ENCODE results near the gene CFAP410. TPM values are rescaled to one million over a fixed set of nuclear protein-coding genes. Genes with fewer than 3 reads are reported as not detected.

The CFAP410 gene
- total RNA-seq, 4 donors from 2014 or later = 20.5 to 50.6 (median 39.9) TPM

DNA sequence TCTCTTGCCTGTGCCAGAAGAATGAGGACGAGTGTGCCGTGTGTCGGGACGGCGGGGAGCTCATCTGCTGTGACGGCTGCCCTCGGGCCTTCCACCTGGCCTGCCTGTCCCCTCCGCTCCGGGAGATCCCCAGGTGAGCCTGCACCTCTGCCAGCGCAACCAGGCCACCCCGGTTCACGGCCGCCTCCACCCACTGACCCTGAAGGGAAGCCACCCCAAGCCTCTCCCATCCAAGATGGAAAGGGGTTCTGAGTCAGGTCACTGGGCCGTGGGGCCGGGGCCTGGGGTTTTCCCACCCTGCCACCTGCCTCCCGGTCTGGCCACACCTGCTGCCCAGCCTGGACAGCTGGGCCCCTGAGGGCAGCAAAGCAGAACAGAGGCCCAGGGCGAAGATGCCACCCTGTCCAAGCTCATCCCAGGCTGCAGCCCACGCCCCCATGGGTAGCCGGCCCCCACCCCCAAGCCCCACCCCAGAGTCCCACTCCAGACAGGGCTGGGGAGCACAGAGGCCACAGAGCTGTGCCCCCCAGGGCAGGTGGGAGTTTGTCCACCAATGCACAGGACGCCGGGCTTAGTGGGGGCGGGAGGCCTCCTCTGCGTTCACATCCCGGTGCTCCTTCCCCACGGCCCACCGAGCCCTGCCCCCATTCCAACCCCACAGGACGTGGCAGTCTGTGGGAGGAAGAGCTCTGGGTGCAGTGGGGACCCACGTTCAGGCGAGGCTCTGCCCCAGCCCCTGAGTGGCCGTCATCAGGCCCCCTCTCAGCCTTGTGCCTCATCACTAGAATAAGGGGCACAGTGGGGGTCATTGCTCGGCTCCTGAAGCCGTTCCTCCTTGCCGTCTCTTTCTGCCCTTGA lies 47.9 kb downstream of the CFAP410 start:
- H3K4me3 ChIP-seq = no peak overlapping the region
- DNase-seq = no peak
- no peak overlapping the region for H3K27ac ChIP-seq
- peaks cover 0 to 9% (median 4%) of the 10 kb centered on the region in 4 donors for H3K4me1 ChIP-seq
- no peaks in the 10 kb centered on the region for H3K9me3 ChIP-seq
- TF ChIP-seq, protein P1, sequence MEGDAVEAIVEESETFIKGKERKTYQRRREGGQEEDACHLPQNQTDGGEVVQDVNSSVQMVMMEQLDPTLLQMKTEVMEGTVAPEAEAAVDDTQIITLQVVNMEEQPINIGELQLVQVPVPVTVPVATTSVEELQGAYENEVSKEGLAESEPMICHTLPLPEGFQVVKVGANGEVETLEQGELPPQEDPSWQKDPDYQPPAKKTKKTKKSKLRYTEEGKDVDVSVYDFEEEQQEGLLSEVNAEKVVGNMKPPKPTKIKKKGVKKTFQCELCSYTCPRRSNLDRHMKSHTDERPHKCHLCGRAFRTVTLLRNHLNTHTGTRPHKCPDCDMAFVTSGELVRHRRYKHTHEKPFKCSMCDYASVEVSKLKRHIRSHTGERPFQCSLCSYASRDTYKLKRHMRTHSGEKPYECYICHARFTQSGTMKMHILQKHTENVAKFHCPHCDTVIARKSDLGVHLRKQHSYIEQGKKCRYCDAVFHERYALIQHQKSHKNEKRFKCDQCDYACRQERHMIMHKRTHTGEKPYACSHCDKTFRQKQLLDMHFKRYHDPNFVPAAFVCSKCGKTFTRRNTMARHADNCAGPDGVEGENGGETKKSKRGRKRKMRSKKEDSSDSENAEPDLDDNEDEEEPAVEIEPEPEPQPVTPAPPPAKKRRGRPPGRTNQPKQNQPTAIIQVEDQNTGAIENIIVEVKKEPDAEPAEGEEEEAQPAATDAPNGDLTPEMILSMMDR (IDR thresholded peaks at IDR 0.05) = no peak
- TF ChIP-seq POLR2A (IDR thresholded peaks at IDR 0.05) = no peak
- no peaks in the 10 kb centered on the region for H3K27me3 ChIP-seq
- H3K36me3 ChIP-seq = no peaks in the 10 kb centered on the region

DNA sequence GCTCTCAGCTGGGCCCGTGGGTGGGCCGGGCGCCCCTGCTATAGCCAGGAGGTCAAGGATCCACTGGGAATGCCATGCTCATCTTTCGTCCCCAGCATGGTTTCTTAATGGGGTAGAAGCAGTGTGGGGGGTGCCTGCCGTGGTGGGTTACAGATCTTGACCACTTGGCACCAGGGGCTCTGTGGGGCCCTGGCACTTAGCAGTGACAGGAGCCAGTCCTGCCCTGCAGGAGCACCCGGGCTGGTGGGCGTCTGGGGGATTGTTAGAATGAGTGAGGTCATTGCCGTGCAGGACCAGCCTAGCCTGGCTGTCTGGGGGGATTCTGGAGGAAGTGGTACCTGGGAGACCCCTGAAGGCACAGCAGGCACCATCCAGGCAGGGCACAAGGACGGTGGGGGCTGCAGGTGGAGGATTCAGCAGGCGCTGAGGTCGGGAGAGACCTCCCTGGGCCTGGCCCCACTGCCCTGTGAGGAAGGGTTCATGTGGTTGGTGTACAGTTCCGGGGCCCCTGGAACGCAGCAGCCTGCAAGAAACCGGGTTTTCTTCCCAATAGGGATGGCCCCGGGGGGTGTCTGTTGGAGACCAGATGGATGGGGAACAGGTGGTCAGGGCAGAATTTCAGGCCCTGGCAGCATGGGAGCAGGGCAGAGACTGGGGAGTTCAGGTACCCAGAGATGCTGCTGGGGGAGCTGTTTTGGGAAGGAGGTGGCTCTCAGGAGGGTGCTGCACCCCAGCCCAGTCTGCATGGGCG lies 48.7 kb downstream of the CFAP410 start:
- TF ChIP-seq POLR2A (IDR thresholded peaks at IDR 0.05) = no peak
- TF ChIP-seq, protein P1 (IDR thresholded peaks at IDR 0.05) = no peak
- H3K9me3 ChIP-seq = no peaks in the 10 kb centered on the region
- H3K4me3 ChIP-seq = no peak overlapping the region
- no peak for DNase-seq
- no peaks in the 10 kb centered on the region for H3K36me3 ChIP-seq
- H3K4me1 ChIP-seq = peaks cover 0 to 14% (median 4%) of the 10 kb centered on the region in 4 donors
- no peaks in the 10 kb centered on the region for H3K27me3 ChIP-seq
- H3K27ac ChIP-seq = no peak overlapping the region

DNA sequence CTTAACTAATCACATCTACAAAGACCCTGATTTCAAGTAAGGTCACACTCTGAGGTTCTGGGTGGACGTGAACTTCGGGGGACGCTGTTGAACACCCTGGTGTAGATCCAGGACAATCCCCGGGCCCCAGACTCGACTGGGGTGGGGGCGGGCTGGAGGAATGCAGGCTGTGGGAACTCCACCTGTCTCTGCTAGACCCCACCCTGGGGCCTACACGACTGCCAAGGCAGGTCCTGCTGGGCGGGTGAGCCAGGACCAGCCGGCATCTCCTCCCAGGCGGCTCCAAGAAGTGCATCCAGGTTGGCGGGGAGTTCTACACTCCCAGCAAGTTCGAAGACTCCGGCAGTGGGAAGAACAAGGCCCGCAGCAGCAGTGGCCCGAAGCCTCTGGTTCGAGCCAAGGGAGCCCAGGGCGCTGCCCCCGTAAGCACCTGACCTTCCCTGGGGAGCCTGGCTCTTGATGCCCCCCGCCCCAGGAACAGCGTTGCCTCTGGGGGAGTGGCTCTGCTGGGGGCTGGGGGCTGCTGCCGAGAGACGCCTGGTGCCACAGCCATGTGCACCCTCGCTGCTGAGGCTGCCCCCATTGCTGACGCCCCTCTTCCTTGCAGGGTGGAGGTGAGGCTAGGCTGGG lies 49.7 kb downstream of the CFAP410 start:
- H3K27me3 ChIP-seq = no peaks in the 10 kb centered on the region
- peaks cover 0 to 11% (median 2%) of the 10 kb centered on the region in 4 donors for H3K4me1 ChIP-seq
- TF ChIP-seq POLR2A (IDR thresholded peaks at IDR 0.05) = no peak
- TF ChIP-seq, protein P1 (IDR thresholded peaks at IDR 0.05) = no peak
- H3K9me3 ChIP-seq = no peaks in the 10 kb centered on the region
- no peak overlapping the region for H3K27ac ChIP-seq
- no peak overlapping the region for H3K4me3 ChIP-seq
- H3K36me3 ChIP-seq = no peaks in the 10 kb centered on the region
- no peak for DNase-seq

DNA sequence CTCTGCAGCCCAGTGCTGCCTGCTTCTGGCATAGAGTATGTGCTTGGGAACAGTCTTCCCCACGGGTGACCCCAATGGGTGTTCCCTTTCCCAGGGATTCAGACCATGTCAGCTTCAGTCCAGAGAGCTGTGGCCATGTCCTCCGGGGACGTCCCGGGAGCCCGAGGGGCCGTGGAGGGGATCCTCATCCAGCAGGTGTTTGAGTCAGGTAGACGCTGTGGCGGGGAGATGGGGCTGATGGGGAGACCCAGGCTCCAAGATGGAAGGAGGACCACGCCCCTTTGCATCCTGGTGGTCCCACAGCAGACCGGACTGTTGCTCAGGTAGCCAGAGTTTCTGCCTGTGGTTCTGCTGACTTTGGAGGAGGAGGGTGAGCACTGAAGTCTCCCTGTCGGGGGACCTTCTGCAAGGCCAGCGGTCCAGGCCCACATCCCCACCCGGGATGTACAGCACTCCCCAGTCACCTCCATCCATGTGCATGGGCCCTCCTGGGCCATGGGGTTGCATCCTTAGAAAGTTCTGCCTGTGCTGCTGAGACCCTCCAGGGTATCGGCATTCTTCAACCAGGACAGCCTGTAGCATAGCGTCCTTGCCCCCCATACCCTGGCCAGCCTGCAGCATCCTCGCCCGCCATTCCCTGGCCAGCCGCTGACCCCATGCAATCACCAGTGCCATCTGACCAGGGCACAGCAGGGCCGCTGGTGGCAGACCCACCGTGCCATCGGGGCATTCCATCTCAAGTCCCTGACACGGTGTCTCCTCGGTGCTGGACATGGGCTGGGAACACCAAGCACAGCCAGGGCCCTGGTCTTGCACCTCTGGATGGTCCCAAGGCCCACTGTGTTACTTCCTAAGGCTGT lies 50.7 kb downstream of the CFAP410 start:
- no peak overlapping the region for H3K4me3 ChIP-seq
- no peaks in the 10 kb centered on the region for H3K36me3 ChIP-seq
- H3K27me3 ChIP-seq = no peaks in the 10 kb centered on the region
- peaks cover 0 to 8% (median 0%) of the 10 kb centered on the region in 4 donors for H3K4me1 ChIP-seq
- TF ChIP-seq POLR2A (IDR thresholded peaks at IDR 0.05) = no peak
- TF ChIP-seq, protein P1 (IDR thresholded peaks at IDR 0.05) = no peak
- no peak overlapping the region for H3K27ac ChIP-seq
- DNase-seq = no peak
- no peaks in the 10 kb centered on the region for H3K9me3 ChIP-seq

Data from Peyer's patch (tissue), 4 donors.